NCI-H526 (cell line): ENCODE data around the gene RUFY3.
A peak's percentile ranks its signal among the peaks of the same experiment; 100 is the strongest.
"Not testable (repeated sequence)": the region's sequence is repeated elsewhere in the genome, so short reads cannot be mapped to it uniquely, and the experiment has no call there.

Experiments used
- DNase-seq, 2 experiments: peaks; one replicate each; lab custom pipeline; 2025; lab: John Stamatoyannopoulos, UW

RUFY3 gene

GRCh38 chr4:70735915-70736314, 14.2 kb downstream of the RUFY3 start:
- DNase-seq = peak in 1 of 2 experiments; percentile 15

GRCh38 chr4:70737006-70737405, 15.2 kb downstream of the RUFY3 start:
- DNase-seq = no peak

DNA sequence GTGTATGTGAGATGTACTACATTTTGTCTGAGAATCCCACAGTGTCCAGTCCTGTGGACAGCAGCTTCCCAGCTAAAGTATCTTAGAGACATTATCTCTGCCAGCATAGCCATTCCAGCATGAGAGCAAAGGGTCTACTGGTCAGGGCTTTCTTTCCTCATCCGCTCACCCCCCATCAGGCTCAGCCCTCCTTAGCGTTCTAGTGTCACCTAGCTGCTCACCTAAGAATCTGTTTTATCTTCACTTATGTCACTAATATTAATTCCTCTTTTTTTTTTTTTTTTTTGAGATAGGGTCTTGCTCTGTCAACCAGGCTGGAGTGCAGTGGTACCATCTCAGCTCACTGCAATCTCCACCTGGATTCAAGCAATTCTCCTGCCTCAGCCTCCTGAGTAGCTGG, 15.6 kb downstream of the RUFY3 start:
- no peak for DNase-seq

GRCh38 chr4:70739496-70740337, 18.0 kb downstream of the RUFY3 start:
- DNase-seq = no peak

DNA sequence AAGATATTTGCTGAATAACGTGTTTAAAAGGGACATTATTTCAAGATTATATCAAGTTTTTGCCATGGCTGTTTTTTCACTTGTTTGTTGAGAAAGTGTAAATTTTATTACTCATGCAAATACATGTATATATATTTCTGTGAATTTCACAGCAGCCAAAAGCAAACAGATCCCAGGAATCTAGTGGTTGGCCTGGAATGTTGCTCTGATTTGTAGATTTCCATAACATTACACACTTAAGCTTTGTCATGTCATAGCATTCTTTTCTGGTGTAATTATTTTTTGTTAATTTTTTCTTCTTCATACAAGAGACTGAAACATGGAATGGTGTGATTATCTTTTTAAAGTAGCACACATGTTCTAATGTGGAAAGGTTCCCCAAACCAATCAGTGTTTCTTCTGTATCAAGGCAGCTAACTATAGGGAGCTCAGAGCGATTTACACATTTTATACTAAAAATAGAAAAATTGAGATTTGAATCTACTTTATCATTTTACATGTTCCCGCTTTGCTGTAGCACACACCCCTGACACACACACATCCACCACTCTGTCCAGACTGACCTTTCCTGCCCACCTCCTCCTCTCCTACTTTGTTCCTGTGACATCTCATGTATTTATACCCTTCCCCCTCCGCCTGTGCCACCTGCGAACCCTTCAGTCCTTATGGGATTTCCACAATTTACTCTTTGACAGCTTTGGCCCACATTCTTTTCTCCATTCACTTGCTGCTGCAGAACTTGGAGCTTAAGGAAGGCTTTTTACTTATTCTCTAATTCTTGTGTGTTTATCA, 20.3 kb downstream of the RUFY3 start:
- no peak for DNase-seq

GRCh38 chr4:70743731-70744130, 22.0 kb downstream of the RUFY3 start:
- no peak for DNase-seq

- DNase-seq = no peak
Measured at GRCh38 chr4:70746179-70746839, 24.5 kb downstream of the RUFY3 start.

DNA sequence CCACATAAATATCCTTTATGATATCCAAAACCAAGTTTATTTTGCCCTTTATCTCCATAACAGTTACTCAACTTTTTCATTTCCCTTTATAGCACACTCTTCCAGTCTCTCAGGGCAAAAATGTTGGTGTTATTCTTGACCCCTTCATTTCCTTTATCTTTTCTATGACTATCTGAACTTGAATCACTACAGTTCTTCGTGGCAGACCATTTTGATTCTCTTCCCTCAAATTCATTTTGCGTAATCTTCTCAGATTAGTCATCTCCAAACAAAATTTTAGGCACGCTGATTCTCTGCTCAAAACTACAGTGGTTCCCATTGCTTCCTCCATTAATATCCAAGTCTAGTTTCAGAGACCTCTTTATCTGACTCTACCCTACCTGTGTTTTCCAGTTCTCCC, 26.1 kb downstream of the RUFY3 start:
- DNase-seq = no peak

- no peak for DNase-seq
Measured at GRCh38 chr4:70749313-70749712, 27.5 kb downstream of the RUFY3 start.

GRCh38 chr4:70752236-70752635, 30.5 kb downstream of the RUFY3 start:
- DNase-seq = no peak

GRCh38 chr4:70753630-70754029, 31.9 kb downstream of the RUFY3 start:
- no peak for DNase-seq

GRCh38 chr4:70754470-70754869, 32.7 kb downstream of the RUFY3 start:
- no peak for DNase-seq

DNA sequence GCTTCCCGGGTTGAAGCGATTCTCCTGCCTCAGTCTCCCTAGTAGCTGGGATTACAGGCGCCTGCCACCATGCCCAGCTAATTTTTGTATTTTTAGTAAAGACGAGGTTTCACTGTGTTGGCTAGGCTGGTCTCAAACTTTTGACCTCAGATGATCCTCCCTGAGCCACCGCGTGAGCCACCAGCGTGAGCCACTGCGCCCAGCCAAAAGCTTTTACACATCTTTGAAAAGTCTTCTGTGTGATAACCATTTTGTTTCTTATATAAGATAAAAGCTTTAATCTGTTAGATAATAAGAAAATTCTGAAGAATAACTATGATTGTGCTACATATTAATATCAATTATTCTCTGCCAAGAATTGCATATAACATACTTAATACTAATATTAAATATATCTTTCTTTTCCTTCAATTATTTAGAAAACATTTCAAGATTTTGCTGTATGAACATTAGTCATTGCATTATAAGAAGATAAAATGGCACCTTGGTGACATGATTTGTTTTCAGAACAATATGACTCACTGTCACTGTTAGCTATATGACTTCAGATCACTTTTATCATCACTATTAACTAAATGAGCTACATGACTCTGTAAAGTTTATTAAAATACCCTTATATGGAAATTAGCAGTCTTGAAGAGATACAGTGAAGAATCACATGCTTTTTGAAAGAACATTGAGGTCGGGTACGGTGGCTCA, 33.4 kb downstream of the RUFY3 start:
- DNase-seq = no peak

- no peak for DNase-seq
Measured at GRCh38 chr4:70759126-70759525, 37.4 kb downstream of the RUFY3 start.

- no peak for DNase-seq
Measured at GRCh38 chr4:70759627-70760026, 37.9 kb downstream of the RUFY3 start.

GRCh38 chr4:70760662-70761061, 38.9 kb downstream of the RUFY3 start:
- no peak for DNase-seq

DNA sequence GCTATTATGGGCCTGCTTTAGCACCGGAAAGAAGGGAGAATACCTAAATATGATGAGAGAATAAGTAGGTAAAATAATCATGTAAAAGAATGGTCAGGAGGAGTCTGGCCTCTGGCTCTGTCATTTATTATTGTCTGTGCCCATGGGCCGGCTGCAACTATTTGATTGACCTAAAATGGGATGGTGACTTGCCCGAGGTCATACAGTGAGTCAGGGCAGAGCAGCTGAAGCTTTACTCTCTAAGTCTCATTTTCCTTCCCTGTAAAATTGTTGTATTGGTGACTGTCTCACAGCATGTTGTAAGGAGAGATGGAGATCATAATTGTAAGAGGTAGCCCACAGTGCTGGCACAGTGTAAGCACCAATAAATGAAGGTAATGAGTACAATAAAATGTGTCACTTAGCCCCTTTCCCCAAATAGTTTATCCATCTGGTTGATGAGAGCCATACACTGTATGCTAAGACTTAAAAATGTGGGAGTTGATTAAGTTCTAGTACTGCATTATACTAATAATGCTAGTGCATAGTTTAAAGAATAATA, 39.6 kb downstream of the RUFY3 start:
- no peak for DNase-seq

DNA sequence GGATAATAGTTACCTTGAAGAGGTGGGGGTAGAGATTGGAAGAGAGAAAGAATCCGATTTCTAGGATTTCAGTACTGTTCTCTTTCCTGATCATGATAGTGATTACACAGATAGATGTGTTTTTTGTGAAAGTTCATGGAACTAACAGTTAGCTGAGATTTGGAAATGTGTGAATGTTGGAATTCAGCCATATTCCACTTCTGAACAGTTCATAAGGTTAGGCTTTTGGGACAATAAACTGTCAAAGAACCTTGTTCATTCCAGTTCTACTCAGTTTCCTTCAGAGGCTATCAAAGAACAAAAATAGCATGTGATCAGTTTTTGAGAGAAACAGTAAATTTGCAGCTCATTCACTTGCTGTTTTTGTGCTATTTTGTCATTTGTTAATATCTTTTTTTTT, 43.6 kb downstream of the RUFY3 start:
- no peak for DNase-seq

- no peak for DNase-seq
Measured at GRCh38 chr4:70768301-70768948, 46.7 kb downstream of the RUFY3 start.

- DNase-seq = not testable (repeated sequence)
Measured at GRCh38 chr4:70769396-70769795, 47.6 kb downstream of the RUFY3 start.

DNA sequence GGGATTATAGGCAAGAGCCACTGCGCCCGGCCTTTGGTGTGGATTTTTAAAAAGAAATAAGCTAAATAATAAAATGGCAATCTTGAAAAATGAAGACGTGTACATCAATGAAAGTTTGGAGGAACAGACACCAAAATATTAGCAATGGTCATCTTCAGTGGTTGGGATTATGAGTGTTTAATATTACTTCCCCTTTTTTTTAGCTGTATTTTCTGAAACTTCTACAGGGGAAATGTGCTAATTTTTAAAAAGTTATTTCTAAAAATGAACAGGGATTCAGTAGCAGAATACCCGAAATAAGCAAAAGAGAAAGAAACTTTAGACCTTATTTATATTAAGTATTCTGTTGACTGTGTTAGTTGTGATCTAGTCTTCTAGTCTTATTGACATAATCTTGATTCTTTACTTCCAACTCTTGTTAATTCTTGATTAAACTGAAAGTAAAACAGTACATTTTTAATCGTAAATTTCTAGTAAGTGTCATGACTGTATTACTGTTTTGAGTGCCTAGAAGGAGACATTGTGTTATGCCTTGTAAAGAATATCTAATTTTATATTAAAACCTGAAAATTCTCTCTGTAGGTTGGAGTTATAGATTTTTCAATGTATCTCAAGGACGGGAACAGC, 51.3 kb downstream of the RUFY3 start:
- DNase-seq = no peak
